ENCODE measurements around the gene KLRB1. TPM values are rescaled to one million over a fixed set of nuclear protein-coding genes. Genes with fewer than 3 reads are reported as not detected.
A peak's percentile ranks its signal among the peaks of the same experiment; 100 is the strongest.
"Not testable (repeated sequence)": the region's sequence is repeated elsewhere in the genome, so short reads cannot be mapped to it uniquely, and the experiment has no call there.

Gene KLRB1
- total and polyA plus RNA-seq, 9 donors: 0.23 to 0.95 (median 0.49) TPM

- not testable (repeated sequence) for H3K27me3 ChIP-seq (ENCODE audit: control insufficient read depth, insufficient read depth, low read length); H3K4me3 ChIP-seq (ENCODE audit: low read length); DNase-seq; H3K4me1 ChIP-seq (ENCODE audit: control insufficient read depth, insufficient read depth, low read length); H3K9me3 ChIP-seq (replicated peaks; ENCODE audit: control insufficient read depth, low read depth, low read length); H3K27ac ChIP-seq (ENCODE audit: low read length); H3K36me3 ChIP-seq (ENCODE audit: control insufficient read depth, insufficient read depth, low read length)
- WGBS (ENCODE audit: insufficient coverage): no CpG with 5 or more reads among the region's 3 CpGs
These were observed 7.3 kb downstream of the KLRB1 start for GRCh38 chr12:9600426-9600825.

DNA sequence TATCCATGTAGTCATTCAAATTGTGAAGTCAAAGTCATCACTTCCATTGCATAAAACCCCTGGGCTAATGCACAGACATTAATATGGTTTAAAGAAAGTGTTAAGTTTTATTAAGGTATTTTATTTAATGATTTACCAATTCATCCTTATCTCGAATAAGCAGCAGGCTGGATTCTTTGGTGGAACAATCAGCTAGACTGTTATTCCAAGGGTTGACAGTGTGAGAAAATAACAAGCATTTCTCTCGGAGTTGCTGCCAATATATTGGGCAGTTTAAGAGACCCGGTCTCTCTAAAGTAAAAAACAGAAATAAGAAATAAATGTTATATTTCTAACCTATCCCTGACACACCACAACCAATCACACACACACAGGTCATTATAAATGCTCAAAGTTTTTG, 9.4 kb downstream of the KLRB1 start:
- Histone ChIP-seq H3K36me3 (ENCODE audit: control insufficient read depth, insufficient read depth, low read length) (no peaks in the 10 kb centered on the region), H3K4me1 (ENCODE audit: control insufficient read depth, insufficient read depth, low read length) (no peaks in the 10 kb centered on the region), H3K27me3 (ENCODE audit: control insufficient read depth, insufficient read depth, low read length) (no peaks in the 10 kb centered on the region), H3K4me3 (ENCODE audit: low read length) (no peak overlapping the region), H3K9me3 (replicated peaks; ENCODE audit: control insufficient read depth, low read depth, low read length) (no peaks in the 10 kb centered on the region), H3K27ac (ENCODE audit: low read length) (no peak overlapping the region)
- DNase-seq: no peak
- no CpG with 5 or more reads among the region's 3 CpGs for WGBS (ENCODE audit: insufficient coverage)

DNA sequence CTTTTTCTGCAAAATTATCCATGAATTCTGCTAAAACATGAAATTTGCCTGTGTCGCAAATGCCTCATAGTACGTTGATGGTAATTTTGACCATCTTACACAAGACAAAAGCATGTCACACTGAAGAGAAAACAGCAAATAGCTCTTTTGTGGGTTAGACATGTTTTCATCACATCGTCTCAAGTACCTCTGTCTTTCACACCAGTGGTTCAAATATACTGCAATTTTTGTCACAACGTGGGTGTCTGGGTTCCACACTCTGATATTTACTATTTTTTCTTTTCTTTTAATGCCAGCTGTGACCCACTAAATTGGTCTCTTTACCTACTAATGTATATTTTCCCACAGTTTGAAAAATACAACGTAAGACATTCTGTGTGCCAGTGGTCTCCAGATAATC, 10.4 kb downstream of the KLRB1 start:
- Histone ChIP-seq H3K27me3 (ENCODE audit: control insufficient read depth, insufficient read depth, low read length) (no peaks in the 10 kb centered on the region), H3K9me3 (replicated peaks; ENCODE audit: control insufficient read depth, low read depth, low read length) (no peaks in the 10 kb centered on the region), H3K27ac (ENCODE audit: low read length) (no peak overlapping the region), H3K36me3 (ENCODE audit: control insufficient read depth, insufficient read depth, low read length) (no peaks in the 10 kb centered on the region), H3K4me1 (ENCODE audit: control insufficient read depth, insufficient read depth, low read length) (no peaks in the 10 kb centered on the region), H3K4me3 (ENCODE audit: low read length) (no peak overlapping the region)
- no peak for DNase-seq
- WGBS (ENCODE audit: insufficient coverage): 96% methylated on average over 4 of the region's 5 CpGs

DNA sequence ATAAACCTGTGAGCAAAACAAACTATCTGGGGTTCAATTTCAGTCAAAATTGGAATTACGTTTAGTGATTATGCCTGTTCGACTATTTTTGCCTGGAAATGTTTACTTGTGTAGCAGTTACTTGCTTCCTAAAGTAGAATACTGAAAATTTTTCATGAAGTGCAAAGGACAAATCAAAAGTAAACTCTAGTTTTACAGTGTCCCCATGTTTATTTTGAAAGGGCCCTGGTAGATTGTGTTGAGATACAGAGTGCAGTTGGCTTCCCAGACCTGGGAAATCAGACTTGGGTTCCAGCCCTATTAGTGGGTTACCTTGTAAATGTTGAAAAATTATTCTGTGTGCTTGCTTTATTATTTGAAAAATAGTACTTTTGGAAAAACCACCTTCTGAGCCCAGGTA, 17.3 kb downstream of the KLRB1 start:
- Histone ChIP-seq H3K9me3 (replicated peaks; ENCODE audit: control insufficient read depth, low read depth, low read length) (no peaks in the 10 kb centered on the region), H3K4me3 (ENCODE audit: low read length) (no peak overlapping the region), H3K4me1 (ENCODE audit: control insufficient read depth, insufficient read depth, low read length) (no peaks in the 10 kb centered on the region), H3K27me3 (ENCODE audit: control insufficient read depth, insufficient read depth, low read length) (no peaks in the 10 kb centered on the region), H3K36me3 (ENCODE audit: control insufficient read depth, insufficient read depth, low read length) (no peaks in the 10 kb centered on the region), H3K27ac (ENCODE audit: low read length) (no peak overlapping the region)
- DNase-seq: no peak
- WGBS (ENCODE audit: insufficient coverage): no CpG with 5 or more reads among the region's 2 CpGs

- peak; percentile 32 for DNase-seq
- H3K9me3 ChIP-seq (replicated peaks; ENCODE audit: control insufficient read depth, low read depth, low read length): no peaks in the 10 kb centered on the region
- H3K27me3 ChIP-seq (ENCODE audit: control insufficient read depth, insufficient read depth, low read length): no peaks in the 10 kb centered on the region
- no peaks in the 10 kb centered on the region for H3K4me1 ChIP-seq (ENCODE audit: control insufficient read depth, insufficient read depth, low read length)
- H3K27ac ChIP-seq (ENCODE audit: low read length): peak overlapping the region; percentile 15
- no peak overlapping the region for H3K4me3 ChIP-seq (ENCODE audit: low read length)
- WGBS (ENCODE audit: insufficient coverage): 50% methylated on average over 1 of the region's 2 CpGs
- no peaks in the 10 kb centered on the region for H3K36me3 ChIP-seq (ENCODE audit: control insufficient read depth, insufficient read depth, low read length)
These were observed 19.0 kb downstream of the KLRB1 start for GRCh38 chr12:9588749-9589148.

- 60% methylated on average over 1 of the region's 4 CpGs for WGBS (ENCODE audit: insufficient coverage)
- no peak overlapping the region for H3K4me3 ChIP-seq (ENCODE audit: low read length)
- peak; percentile 19 for DNase-seq
- no peaks in the 10 kb centered on the region for H3K4me1 ChIP-seq (ENCODE audit: control insufficient read depth, insufficient read depth, low read length)
- H3K9me3 ChIP-seq (replicated peaks; ENCODE audit: control insufficient read depth, low read depth, low read length): no peaks in the 10 kb centered on the region
- H3K27me3 ChIP-seq (ENCODE audit: control insufficient read depth, insufficient read depth, low read length): no peaks in the 10 kb centered on the region
- no peaks in the 10 kb centered on the region for H3K36me3 ChIP-seq (ENCODE audit: control insufficient read depth, insufficient read depth, low read length)
- no peak overlapping the region for H3K27ac ChIP-seq (ENCODE audit: low read length)
These were observed 19.6 kb downstream of the KLRB1 start for GRCh38 chr12:9587987-9588600.

DNA sequence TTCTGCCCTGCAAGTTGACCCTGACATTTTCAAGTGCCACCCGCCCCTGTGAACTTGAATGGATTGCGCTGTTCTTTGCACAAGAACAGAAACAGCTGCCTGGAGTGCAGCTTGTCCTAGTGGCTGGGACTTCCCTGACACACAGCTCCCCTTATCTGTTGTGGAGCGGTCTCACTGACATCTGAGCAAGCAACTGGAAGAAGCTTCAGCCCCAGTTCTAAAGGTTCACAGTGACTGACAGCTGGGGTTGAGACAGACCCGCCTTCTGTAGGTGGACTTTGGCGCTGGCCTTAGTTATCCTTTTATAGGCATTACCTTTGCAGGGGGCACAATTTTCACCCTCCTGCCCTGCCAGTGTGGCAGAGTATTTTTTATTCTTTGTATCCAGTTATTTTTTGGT, 30.0 kb downstream of the KLRB1 start:
- H3K36me3 ChIP-seq (ENCODE audit: control insufficient read depth, insufficient read depth, low read length); H3K27ac ChIP-seq (ENCODE audit: low read length); DNase-seq; H3K27me3 ChIP-seq (ENCODE audit: control insufficient read depth, insufficient read depth, low read length); H3K9me3 ChIP-seq (replicated peaks; ENCODE audit: control insufficient read depth, low read depth, low read length); H3K4me1 ChIP-seq (ENCODE audit: control insufficient read depth, insufficient read depth, low read length); H3K4me3 ChIP-seq (ENCODE audit: low read length): not testable (repeated sequence)
- WGBS (ENCODE audit: insufficient coverage): no CpG with 5 or more reads among the region's 5 CpGs

- not testable (repeated sequence) for H3K4me3 ChIP-seq (ENCODE audit: low read length); H3K27me3 ChIP-seq (ENCODE audit: control insufficient read depth, insufficient read depth, low read length); DNase-seq; H3K27ac ChIP-seq (ENCODE audit: low read length); H3K36me3 ChIP-seq (ENCODE audit: control insufficient read depth, insufficient read depth, low read length); H3K4me1 ChIP-seq (ENCODE audit: control insufficient read depth, insufficient read depth, low read length); H3K9me3 ChIP-seq (replicated peaks; ENCODE audit: control insufficient read depth, low read depth, low read length)
- 80% methylated on average over 3 of the region's 9 CpGs for WGBS (ENCODE audit: insufficient coverage)
These were observed 40.6 kb downstream of the KLRB1 start for GRCh38 chr12:9567151-9567550.

DNA sequence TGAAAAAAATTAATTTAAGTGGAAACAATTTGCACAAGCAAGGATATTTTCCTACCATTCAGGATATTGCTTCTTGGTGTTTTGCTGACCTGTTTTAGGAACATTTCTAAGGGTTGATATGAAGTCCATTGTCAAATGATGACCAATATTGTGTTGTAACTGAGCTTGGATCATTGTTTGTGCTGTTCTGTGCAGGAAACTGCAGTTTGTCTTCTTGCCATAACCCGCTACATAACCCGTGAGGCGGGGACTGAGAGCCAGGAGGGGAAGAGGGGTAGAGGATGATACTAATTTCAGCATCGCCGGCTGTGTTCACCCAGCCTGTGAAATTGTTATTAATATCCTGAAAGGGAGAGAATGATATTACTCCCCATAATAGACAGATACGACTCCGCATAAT, 41.6 kb downstream of the KLRB1 start:
- H3K4me3 ChIP-seq (ENCODE audit: low read length); H3K36me3 ChIP-seq (ENCODE audit: control insufficient read depth, insufficient read depth, low read length); H3K9me3 ChIP-seq (replicated peaks; ENCODE audit: control insufficient read depth, low read depth, low read length); H3K27ac ChIP-seq (ENCODE audit: low read length); H3K27me3 ChIP-seq (ENCODE audit: control insufficient read depth, insufficient read depth, low read length); DNase-seq; H3K4me1 ChIP-seq (ENCODE audit: control insufficient read depth, insufficient read depth, low read length): not testable (repeated sequence)
- WGBS (ENCODE audit: insufficient coverage): no CpG with 5 or more reads among the region's 7 CpGs

DNA sequence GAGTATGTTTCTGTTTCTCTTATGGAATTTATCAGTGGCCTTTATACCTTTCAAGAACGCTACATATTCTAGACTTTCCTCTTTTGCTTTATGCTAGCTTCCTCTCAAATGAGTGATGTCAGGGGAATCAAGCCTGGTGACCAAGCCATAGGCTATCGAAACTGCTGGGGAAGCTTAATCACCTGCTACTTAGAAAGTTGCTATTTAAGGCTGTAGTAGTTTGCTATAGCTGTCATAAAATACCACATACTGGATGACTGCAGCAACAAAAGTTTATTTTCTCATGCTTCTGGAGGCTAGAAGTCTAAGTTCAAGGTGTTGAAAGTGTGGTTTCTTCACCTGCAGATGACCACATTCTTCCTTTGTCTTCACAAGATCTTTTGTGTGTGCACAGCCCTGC, 43.3 kb downstream of the KLRB1 start:
- DNase-seq; H3K4me1 ChIP-seq (ENCODE audit: control insufficient read depth, insufficient read depth, low read length); H3K36me3 ChIP-seq (ENCODE audit: control insufficient read depth, insufficient read depth, low read length); H3K4me3 ChIP-seq (ENCODE audit: low read length); H3K27ac ChIP-seq (ENCODE audit: low read length); H3K9me3 ChIP-seq (replicated peaks; ENCODE audit: control insufficient read depth, low read depth, low read length); H3K27me3 ChIP-seq (ENCODE audit: control insufficient read depth, insufficient read depth, low read length): not testable (repeated sequence)
- no CpG with 5 or more reads among the region's 2 CpGs for WGBS (ENCODE audit: insufficient coverage)

DNA sequence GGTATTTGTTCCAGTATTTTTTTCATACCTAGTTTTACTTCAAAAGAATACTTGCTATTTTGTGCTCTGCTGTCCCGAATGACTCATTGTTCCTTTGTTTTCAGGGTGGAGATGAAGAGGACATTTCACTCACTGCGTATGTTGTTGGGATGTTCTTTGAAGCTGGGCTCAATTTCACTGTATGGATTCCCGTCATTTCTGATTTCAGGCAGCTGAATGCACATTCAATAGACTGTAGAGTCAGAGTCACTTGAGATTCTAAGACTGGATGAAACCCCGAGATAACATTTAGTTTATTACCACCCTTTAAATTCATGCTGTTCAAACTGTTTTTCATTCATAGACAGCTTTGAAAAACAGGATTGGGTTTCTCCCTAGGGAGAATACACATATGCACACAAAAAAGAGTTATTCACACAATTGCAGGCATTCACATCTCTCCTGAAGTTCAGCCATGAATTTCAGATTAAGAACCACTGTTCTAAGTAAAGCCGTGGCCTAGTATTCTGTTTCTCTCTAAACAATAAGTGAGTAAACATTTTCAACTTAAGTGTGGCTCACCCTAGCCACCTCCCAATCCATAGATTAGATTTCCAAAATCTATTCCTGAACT, 44.8 kb downstream of the KLRB1 start:
- not testable (repeated sequence) for H3K36me3 ChIP-seq (ENCODE audit: control insufficient read depth, insufficient read depth, low read length); H3K27me3 ChIP-seq (ENCODE audit: control insufficient read depth, insufficient read depth, low read length); H3K4me1 ChIP-seq (ENCODE audit: control insufficient read depth, insufficient read depth, low read length); DNase-seq; H3K4me3 ChIP-seq (ENCODE audit: low read length); H3K27ac ChIP-seq (ENCODE audit: low read length); H3K9me3 ChIP-seq (replicated peaks; ENCODE audit: control insufficient read depth, low read depth, low read length)
- no CpG with 5 or more reads among the region's 5 CpGs for WGBS (ENCODE audit: insufficient coverage)
